NCI-H524 treated with DMSO at 0.1 percent for 48 hours (cell line): ENCODE results near the gene SLC66A1.

Experiments used
- DNase-seq: peaks from one replicate; lab custom pipeline; 2025; lab: John Stamatoyannopoulos, UW

Gene SLC66A1

GRCh38 chr1:19342894-19343616 lies 30.9 kb downstream of the SLC66A1 start:
- no peak for DNase-seq

GRCh38 chr1:19343617-19344350 lies 31.7 kb downstream of the SLC66A1 start:
- no peak for DNase-seq

GRCh38 chr1:19344372-19344810 lies 32.3 kb downstream of the SLC66A1 start:
- DNase-seq: no peak

- no peak for DNase-seq
Observed at GRCh38 chr1:19344831-19345230, 32.7 kb downstream of the SLC66A1 start.

- no peak for DNase-seq
Observed at GRCh38 chr1:19345391-19345790, 33.3 kb downstream of the SLC66A1 start.

GRCh38 chr1:19346026-19346425 lies 33.9 kb downstream of the SLC66A1 start:
- no peak for DNase-seq

- no peak for DNase-seq
Observed at GRCh38 chr1:19347533-19348172, 35.5 kb downstream of the SLC66A1 start.

- no peak for DNase-seq
Observed at GRCh38 chr1:19348441-19349198, 36.5 kb downstream of the SLC66A1 start.

- no peak for DNase-seq
Observed at GRCh38 chr1:19349999-19350398, 37.9 kb downstream of the SLC66A1 start.

- DNase-seq: no peak
Observed at GRCh38 chr1:19350566-19350965, 38.4 kb downstream of the SLC66A1 start.

- no peak for DNase-seq
Observed at GRCh38 chr1:19351873-19352272, 39.7 kb downstream of the SLC66A1 start.

- DNase-seq: no peak
Observed at GRCh38 chr1:19352839-19353238, 40.7 kb downstream of the SLC66A1 start.

GRCh38 chr1:19353596-19353995 lies 41.5 kb downstream of the SLC66A1 start:
- no peak for DNase-seq

- no peak for DNase-seq
Observed at GRCh38 chr1:19354531-19354981, 42.4 kb downstream of the SLC66A1 start.

- DNase-seq: no peak
Observed at GRCh38 chr1:19356266-19356665, 44.1 kb downstream of the SLC66A1 start.

GRCh38 chr1:19357299-19357986 lies 45.3 kb downstream of the SLC66A1 start:
- DNase-seq: no peak

GRCh38 chr1:19358710-19359109 lies 46.6 kb downstream of the SLC66A1 start:
- DNase-seq: no peak

- DNase-seq: no peak
Observed at GRCh38 chr1:19359357-19359756, 47.2 kb downstream of the SLC66A1 start.

- no peak for DNase-seq
Observed at GRCh38 chr1:19360016-19360415, 47.9 kb downstream of the SLC66A1 start.

GRCh38 chr1:19360432-19360831 lies 48.3 kb downstream of the SLC66A1 start:
- no peak for DNase-seq

- no peak for DNase-seq
Observed at GRCh38 chr1:19360843-19361610, 48.9 kb downstream of the SLC66A1 start.
